ENCODE data around the gene TMCC1.
"Not testable (repeated sequence)": the region's sequence is repeated elsewhere in the genome, so short reads cannot be mapped to it uniquely, and the experiment has no call there.

TMCC1 gene

DNA sequence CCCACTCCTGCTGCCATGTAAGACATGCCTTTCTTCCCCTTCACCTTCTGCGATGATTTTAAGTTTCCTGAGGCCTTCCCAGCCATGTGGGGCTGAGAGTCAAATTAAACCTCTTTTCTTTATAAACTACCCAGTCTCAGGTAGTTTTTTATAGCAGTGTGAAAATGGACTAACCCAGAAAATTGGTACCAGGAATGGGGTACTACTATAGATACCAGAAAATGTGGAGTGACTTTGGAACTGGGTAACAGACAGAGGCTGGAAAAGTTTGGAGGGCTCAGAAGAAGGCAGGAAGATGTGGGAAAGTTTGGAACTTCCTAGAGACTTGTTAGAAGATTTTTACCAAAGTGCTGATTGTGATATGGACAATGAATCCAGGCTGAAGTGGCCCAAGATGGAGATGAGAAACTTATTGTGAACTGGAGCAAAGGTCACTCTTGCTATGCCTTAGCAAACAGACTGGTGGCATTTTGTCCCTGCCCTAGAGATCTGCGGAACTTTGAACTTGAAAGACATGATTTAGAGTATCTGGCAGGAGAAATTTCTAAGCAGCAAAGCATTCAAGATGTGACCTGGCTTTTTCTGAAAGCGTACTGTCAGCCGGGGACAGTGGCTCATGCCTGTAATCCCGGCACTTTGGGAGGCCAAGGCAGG, 52.7 kb downstream of the TMCC1 start:
- POLR2A ChIA-PET, result interaction anchor here (0.6 kb wide), 1 partner anchor 12 kb away, joined by 3 read pairs; no protein-coding TSS in a partner anchor
- TF ChIP-seq, protein P1, sequence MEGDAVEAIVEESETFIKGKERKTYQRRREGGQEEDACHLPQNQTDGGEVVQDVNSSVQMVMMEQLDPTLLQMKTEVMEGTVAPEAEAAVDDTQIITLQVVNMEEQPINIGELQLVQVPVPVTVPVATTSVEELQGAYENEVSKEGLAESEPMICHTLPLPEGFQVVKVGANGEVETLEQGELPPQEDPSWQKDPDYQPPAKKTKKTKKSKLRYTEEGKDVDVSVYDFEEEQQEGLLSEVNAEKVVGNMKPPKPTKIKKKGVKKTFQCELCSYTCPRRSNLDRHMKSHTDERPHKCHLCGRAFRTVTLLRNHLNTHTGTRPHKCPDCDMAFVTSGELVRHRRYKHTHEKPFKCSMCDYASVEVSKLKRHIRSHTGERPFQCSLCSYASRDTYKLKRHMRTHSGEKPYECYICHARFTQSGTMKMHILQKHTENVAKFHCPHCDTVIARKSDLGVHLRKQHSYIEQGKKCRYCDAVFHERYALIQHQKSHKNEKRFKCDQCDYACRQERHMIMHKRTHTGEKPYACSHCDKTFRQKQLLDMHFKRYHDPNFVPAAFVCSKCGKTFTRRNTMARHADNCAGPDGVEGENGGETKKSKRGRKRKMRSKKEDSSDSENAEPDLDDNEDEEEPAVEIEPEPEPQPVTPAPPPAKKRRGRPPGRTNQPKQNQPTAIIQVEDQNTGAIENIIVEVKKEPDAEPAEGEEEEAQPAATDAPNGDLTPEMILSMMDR (IDR thresholded peaks at IDR 0.05; ENCODE audit: control extremely low read depth, extremely low read depth, low read depth, missing control alignments), result no peak
- CTCF ChIA-PET, result interaction anchor here (1.1 to 2.3 kb wide), 2 partner anchors 12 to 16 kb away, joined by 5 to 7 read pairs; no protein-coding TSS in a partner anchor
- DNase-seq (ENCODE audit: extremely low spot score), result no peak

DNA sequence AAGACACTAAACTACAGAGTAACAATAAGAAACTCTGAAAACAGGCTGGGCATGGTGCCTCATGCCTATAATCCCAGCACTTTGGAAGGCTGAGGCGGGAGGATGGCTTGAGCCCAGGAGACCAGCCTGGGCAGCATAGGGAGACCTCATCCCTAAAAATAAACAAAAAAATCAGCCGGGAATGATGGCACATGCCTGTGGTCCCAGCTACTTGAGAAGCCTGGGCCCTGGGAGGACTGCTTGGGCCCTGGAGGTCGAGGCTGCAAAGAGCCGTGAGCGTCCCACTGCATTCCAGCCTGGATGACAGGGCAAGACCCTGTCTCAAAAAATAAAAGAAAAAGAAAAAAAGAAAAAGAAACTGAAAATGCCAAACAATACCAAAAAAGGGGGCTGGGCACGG, 55.4 kb downstream of the TMCC1 start:
- CTCF ChIA-PET, result interaction anchor here (1.4 to 2.6 kb wide), 3 partner anchors 12 to 188 kb away, joined by 3 to 7 read pairs (median 4); no protein-coding TSS in a partner anchor
- TF ChIP-seq, protein P1 (IDR thresholded peaks at IDR 0.05; ENCODE audit: control extremely low read depth, extremely low read depth, low read depth, missing control alignments), result no peak
- POLR2A ChIA-PET, result no interaction called here
- no peak for DNase-seq (ENCODE audit: extremely low spot score)

DNA sequence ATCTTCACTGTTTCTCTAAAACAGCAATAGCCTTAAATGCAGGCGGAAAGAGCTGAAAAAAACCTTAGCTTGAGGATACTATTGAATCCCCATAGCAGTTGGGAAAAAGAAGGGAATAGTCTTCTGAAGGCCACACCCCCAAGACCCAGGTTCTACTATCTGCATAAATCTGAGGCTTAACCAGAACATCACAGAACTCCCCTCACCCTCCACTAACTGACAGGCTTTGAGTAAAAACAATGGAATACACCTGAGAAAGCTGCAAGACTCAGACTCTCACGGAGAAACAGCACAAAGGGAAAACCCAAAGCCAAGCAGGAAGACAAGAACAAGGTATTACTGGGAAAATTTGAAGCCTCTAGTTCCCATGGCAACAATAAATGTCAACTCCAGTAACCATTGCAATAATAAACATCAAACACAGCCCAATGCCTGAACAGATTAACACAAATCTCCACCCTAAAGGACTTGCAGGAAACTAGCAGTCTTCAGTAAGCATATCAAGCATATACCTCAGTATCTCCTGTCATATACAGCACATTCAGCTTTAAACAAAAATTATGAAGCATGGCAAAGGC, 56.4 kb downstream of the TMCC1 start:
- CTCF ChIA-PET, result interaction anchor here (1.0 to 2.6 kb wide), 4 partner anchors 11 to 209 kb away, joined by 3 to 7 read pairs (median 4); no protein-coding TSS in a partner anchor
- no peak for DNase-seq (ENCODE audit: extremely low spot score)
- TF ChIP-seq, protein P1 (IDR thresholded peaks at IDR 0.05; ENCODE audit: control extremely low read depth, extremely low read depth, low read depth, missing control alignments), result no peak
- POLR2A ChIA-PET, result no interaction called here

DNA sequence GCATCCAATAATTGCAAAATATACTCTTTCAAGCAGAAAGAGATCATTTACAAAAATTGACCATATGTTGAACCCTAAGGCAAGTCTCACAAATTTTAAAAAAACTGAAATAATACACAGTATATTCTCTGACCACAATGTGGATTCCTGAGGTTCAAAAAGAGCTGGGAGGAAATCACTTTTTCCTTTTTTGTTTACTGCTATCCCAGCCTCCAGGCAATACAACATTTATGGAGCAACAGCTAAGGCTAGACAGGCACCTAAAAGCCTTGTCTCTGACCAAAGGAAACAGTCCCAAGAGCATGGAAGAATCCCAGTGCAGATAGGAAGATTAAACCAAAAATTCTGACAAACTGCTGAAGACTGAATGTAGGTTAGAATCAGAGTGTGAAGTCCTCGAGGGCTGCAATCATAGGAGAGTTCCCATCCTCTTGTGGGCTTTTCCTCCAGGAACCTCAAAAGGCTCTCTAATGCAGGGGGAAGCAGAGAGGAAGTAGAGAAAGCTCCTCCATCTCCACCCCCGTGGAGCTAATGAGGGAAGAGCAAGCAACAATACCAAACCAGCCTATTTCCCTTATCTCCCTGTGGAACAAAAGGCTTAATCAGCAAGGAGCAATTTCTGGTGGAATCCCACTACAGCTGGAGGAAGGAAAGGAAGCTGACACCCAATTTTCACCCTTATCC, 57.0 kb downstream of the TMCC1 start:
- TF ChIP-seq, protein P1 (IDR thresholded peaks at IDR 0.05; ENCODE audit: control extremely low read depth, extremely low read depth, low read depth, missing control alignments), result no peak
- POLR2A ChIA-PET, result no interaction called here
- no peak for DNase-seq (ENCODE audit: extremely low spot score)
- CTCF ChIA-PET, result interaction anchor here (1.0 to 2.6 kb wide), 4 partner anchors 10 to 209 kb away, joined by 3 to 7 read pairs (median 4); no protein-coding TSS in a partner anchor

DNA sequence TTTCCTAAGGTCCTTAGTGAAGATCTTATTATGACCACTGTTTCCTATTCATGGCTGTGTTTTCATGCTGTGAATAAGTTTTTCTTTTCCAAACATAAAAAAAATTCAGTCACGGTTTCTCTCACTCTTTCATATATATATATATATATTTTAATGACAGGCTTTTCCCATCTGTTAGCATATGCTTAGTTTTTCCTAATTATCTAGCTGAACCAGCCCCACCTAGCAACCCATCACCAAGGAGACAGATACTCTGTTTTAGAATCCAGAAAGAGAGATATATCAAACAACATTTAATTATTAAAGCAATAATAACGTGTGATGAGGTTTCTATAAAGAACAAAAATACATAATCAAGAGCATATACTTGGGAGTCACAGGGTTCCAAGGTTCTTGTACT, 58.3 kb downstream of the TMCC1 start:
- POLR2A ChIA-PET, result no interaction called here
- no peak for DNase-seq (ENCODE audit: extremely low spot score)
- CTCF ChIA-PET, result interaction anchor here (1.2 kb wide), 1 partner anchor 11 kb away, joined by 3 read pairs; no protein-coding TSS in a partner anchor
- TF ChIP-seq, protein P1 (IDR thresholded peaks at IDR 0.05; ENCODE audit: control extremely low read depth, extremely low read depth, low read depth, missing control alignments), result no peak

DNA sequence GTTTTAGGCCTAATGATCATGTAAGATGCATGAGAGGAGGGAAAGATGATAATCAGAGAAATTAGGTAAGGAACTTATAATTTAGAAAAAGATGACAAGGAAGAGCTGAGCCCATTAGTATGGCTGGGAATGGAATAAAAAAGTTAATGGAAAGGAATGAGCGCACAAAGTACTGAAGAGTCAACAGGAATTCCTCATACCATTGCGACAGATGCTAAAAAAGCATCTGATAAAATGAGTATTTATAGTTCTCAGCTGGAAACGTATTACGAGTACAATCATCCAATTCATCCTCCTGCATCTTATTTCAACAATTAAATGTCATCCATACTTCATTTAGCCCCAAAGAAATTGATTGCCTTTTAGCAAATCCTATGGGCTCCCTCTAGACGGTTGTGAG, 58.9 kb downstream of the TMCC1 start:
- DNase-seq (ENCODE audit: extremely low spot score), result no peak
- TF ChIP-seq, protein P1 (IDR thresholded peaks at IDR 0.05; ENCODE audit: control extremely low read depth, extremely low read depth, low read depth, missing control alignments), result no peak
- ChIA-PET POLR2A (no interaction called here), CTCF (interaction anchor here (1.2 kb wide), 1 partner anchor 10 kb away, joined by 3 read pairs; no protein-coding TSS in a partner anchor)

DNA sequence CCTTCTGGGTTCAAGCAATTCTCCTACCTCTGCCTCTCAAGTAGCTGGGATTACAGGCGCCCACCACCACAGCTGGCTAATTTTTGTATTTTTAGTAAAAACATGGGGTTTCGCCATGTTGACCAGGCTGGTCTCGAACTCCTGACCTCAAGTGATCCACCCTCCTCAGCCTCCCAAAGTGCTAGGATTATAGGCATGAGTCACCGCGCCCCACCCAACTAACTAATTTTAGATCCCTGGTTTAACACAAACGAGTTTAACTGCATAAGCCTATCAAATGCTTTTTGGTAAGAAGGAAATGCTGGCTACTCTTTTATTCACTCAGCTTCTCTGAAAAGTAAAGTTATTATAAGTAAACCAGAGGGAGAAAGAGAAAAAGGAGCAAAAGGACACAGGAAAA, 61.6 kb downstream of the TMCC1 start:
- POLR2A ChIA-PET; DNase-seq (ENCODE audit: extremely low spot score): not testable (repeated sequence)
- CTCF ChIA-PET, result interaction anchor here (1.0 to 8.8 kb wide), 3 partner anchors 17 to 448 kb away, joined by 3 to 74 read pairs (median 5); no protein-coding TSS in a partner anchor
